ENCODE measurements around the gene GPR87. TPM values are rescaled to one million over a fixed set of nuclear protein-coding genes. Genes with fewer than 3 reads are reported as not detected.

Gene GPR87
- total and polyA plus RNA-seq, 2 donors (not counting 1 experiment from before 2014, with no cell fraction given), result 0.05 to 0.17 TPM

- TF ChIP-seq CTCF (conservative IDR thresholded peaks at IDR 0.05 in 1 of 2, IDR thresholded peaks at IDR 0.05 in 1 of 2; ENCODE audit: low read depth in 1 of 2, low read length in 2 of 2) (no peak), EZH2 (IDR thresholded peaks at IDR 0.05; ENCODE audit: low read length, missing control alignments) (no peak)
- Histone ChIP-seq H3K27ac (ENCODE audit: insufficient read depth, low read length) (no peak overlapping the region), H3K4me3 (replicated peaks in 1 of 4; ENCODE audit: control extremely low read depth in 1 of 4, insufficient read depth in 1 of 4, low read depth in 3 of 4, low read length in 4 of 4) (no peak overlapping the region), H3K9me3 (ENCODE audit: control insufficient read depth, insufficient read depth, low read depth, low read length) (no peaks in the 10 kb centered on the region), H3K4me2 (ENCODE audit: extremely low read depth, insufficient read depth, low read length) (no peak overlapping the region), H3K9ac (ENCODE audit: insufficient read depth, low read length) (no peak overlapping the region), H3K79me2 (ENCODE audit: control insufficient read depth, insufficient read depth, low read length) (no peaks in the 10 kb centered on the region), H3K36me3 (ENCODE audit: control insufficient read depth, insufficient read depth, low read length) (no peaks in the 10 kb centered on the region), H2AFZ (ENCODE audit: low read length) (no peak overlapping the region), H3K27me3 (ENCODE audit: control insufficient read depth, insufficient read depth, low read length) (no peaks in the 10 kb centered on the region), H4K20me1 (ENCODE audit: control insufficient read depth, extremely low read depth, insufficient read depth, low read length) (no peaks in the 10 kb centered on the region), H3K4me1 (ENCODE audit: control insufficient read depth, extremely low read depth, insufficient read depth, low read length) (no peaks in the 10 kb centered on the region)
- DNase-seq (ENCODE audit: low read depth in 2 of 2), result no peak
Measured at GRCh38 chr3:151269631-151270030, 47.0 kb downstream of the GPR87 start.

GRCh38 chr3:151268267-151269235, 48.1 kb downstream of the GPR87 start:
- Histone ChIP-seq H3K4me2 (ENCODE audit: extremely low read depth, insufficient read depth, low read length) (no peak overlapping the region), H2AFZ (ENCODE audit: low read length) (no peak overlapping the region), H3K27me3 (ENCODE audit: control insufficient read depth, insufficient read depth, low read length) (no peaks in the 10 kb centered on the region), H3K4me3 (replicated peaks in 1 of 4; ENCODE audit: control extremely low read depth in 1 of 4, insufficient read depth in 1 of 4, low read depth in 3 of 4, low read length in 4 of 4) (no peak overlapping the region), H3K79me2 (ENCODE audit: control insufficient read depth, insufficient read depth, low read length) (no peaks in the 10 kb centered on the region), H3K9me3 (ENCODE audit: control insufficient read depth, insufficient read depth, low read depth, low read length) (no peaks in the 10 kb centered on the region), H3K36me3 (ENCODE audit: control insufficient read depth, insufficient read depth, low read length) (no peaks in the 10 kb centered on the region), H3K9ac (ENCODE audit: insufficient read depth, low read length) (no peak overlapping the region), H4K20me1 (ENCODE audit: control insufficient read depth, extremely low read depth, insufficient read depth, low read length) (no peaks in the 10 kb centered on the region), H3K4me1 (ENCODE audit: control insufficient read depth, extremely low read depth, insufficient read depth, low read length) (no peaks in the 10 kb centered on the region), H3K27ac (ENCODE audit: insufficient read depth, low read length) (no peak overlapping the region)
- TF ChIP-seq CTCF (conservative IDR thresholded peaks at IDR 0.05 in 1 of 2, IDR thresholded peaks at IDR 0.05 in 1 of 2; ENCODE audit: low read depth in 1 of 2, low read length in 2 of 2) (no peak), EZH2 (IDR thresholded peaks at IDR 0.05; ENCODE audit: low read length, missing control alignments) (no peak)
- no peak for DNase-seq (ENCODE audit: low read depth in 2 of 2)

GRCh38 chr3:151267066-151267465, 49.6 kb downstream of the GPR87 start:
- no peak overlapping the region for H3K27ac ChIP-seq (ENCODE audit: insufficient read depth, low read length)
- no peaks in the 10 kb centered on the region for H3K4me1 ChIP-seq (ENCODE audit: control insufficient read depth, extremely low read depth, insufficient read depth, low read length)
- no peaks in the 10 kb centered on the region for H4K20me1 ChIP-seq (ENCODE audit: control insufficient read depth, extremely low read depth, insufficient read depth, low read length)
- H3K4me3 ChIP-seq (replicated peaks in 1 of 4; ENCODE audit: control extremely low read depth in 1 of 4, insufficient read depth in 1 of 4, low read depth in 3 of 4, low read length in 4 of 4), result no peak overlapping the region
- DNase-seq (ENCODE audit: low read depth in 2 of 2), result no peak
- no peaks in the 10 kb centered on the region for H3K36me3 ChIP-seq (ENCODE audit: control insufficient read depth, insufficient read depth, low read length)
- TF ChIP-seq EZH2 (IDR thresholded peaks at IDR 0.05; ENCODE audit: low read length, missing control alignments), result no peak
- TF ChIP-seq CTCF (conservative IDR thresholded peaks at IDR 0.05 in 1 of 2, IDR thresholded peaks at IDR 0.05 in 1 of 2; ENCODE audit: low read depth in 1 of 2, low read length in 2 of 2), result no peak
- H3K9ac ChIP-seq (ENCODE audit: insufficient read depth, low read length), result no peak overlapping the region
- H3K27me3 ChIP-seq (ENCODE audit: control insufficient read depth, insufficient read depth, low read length), result no peaks in the 10 kb centered on the region
- no peaks in the 10 kb centered on the region for H3K79me2 ChIP-seq (ENCODE audit: control insufficient read depth, insufficient read depth, low read length)
- H2AFZ ChIP-seq (ENCODE audit: low read length), result no peak overlapping the region
- no peaks in the 10 kb centered on the region for H3K9me3 ChIP-seq (ENCODE audit: control insufficient read depth, insufficient read depth, low read depth, low read length)
- no peak overlapping the region for H3K4me2 ChIP-seq (ENCODE audit: extremely low read depth, insufficient read depth, low read length)
